NCI-H2081 (cell line): ENCODE results near the gene AGPAT4.
A peak's percentile ranks its signal among the peaks of the same experiment; 100 is the strongest.

Experiments
- DNase-seq, 2 experiments: peaks; one replicate each; lab custom pipeline; 2025; lab: John Stamatoyannopoulos, UW

The AGPAT4 gene

GRCh38 chr6:161110028-161110779 lies 163.7 kb downstream of the AGPAT4 start:
- DNase-seq = no peak

DNA sequence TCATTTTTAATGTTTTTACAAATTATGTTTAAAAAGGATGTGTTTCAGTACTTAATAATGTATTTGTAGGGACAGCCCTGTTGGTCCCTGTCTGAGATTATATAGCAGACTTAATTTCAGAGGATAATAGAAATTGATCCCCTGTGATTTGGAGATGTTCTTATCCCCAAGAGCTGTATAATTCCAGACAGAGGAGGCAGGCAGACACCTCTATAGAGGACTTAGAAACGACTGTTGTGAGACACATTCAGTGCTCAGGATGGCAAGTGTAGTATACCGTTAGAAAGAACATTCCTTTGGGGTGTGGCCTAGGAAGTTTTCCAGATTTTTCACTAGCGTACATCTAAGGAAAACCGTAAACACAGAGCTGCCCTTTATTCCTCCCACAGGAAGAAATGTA lies 164.5 kb downstream of the AGPAT4 start:
- DNase-seq = no peak

- no peak for DNase-seq
Observed at GRCh38 chr6:161108916-161109315, 164.9 kb downstream of the AGPAT4 start.

DNA sequence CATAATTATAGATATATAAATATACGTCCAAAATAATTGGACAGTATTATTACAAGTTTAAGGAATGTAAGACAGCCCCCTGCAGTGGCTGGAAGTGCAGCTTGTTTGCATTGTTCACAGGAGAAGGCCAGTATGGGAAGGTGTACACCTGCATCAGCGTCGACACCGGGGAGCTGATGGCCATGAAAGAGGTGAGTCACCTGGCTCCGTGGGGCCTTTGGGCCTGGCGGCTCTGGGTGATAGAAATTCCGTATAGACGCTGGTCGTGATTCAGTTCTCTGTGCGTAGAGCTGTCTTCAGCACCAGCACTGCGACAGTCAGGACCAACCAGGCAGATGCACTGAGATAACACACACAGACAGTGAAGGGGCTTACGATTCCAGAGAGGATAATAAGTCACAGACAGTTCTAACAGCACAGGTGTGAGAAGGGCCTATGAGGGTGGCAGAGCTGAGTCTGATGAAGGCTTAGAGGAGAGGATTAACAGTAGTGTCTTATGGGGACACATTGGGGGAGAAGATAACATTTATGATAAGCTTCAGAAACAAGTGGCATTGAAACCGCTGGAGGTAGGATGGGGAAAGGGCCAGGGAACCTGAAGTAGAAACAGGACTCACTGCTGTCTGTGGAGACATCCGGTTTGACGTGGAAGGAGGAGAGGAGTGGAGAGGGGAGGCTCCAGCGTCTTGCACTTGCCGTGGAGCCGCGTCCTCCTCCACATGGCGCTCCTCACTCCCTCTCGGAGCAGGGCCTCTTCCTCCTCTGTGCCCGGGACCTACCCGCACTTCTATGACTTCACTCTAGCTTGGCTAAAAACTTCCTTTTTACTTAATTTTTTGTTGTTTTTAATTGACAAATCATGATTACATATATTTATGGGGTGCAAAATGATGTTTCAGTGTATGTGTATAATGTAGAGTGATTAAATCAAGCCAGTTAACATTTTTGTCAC lies 165.8 kb downstream of the AGPAT4 start:
- DNase-seq = no peak

- no peak for DNase-seq
Observed at GRCh38 chr6:161105408-161105807, 168.5 kb downstream of the AGPAT4 start.

GRCh38 chr6:161104966-161105365 lies 168.9 kb downstream of the AGPAT4 start:
- no peak for DNase-seq

- no peak for DNase-seq
Observed at GRCh38 chr6:161103475-161103874, 170.4 kb downstream of the AGPAT4 start.

GRCh38 chr6:161101517-161101916 lies 172.3 kb downstream of the AGPAT4 start:
- no peak for DNase-seq

GRCh38 chr6:161100072-161100471 lies 173.8 kb downstream of the AGPAT4 start:
- no peak for DNase-seq

GRCh38 chr6:161095916-161096315 lies 177.9 kb downstream of the AGPAT4 start:
- no peak for DNase-seq

DNA sequence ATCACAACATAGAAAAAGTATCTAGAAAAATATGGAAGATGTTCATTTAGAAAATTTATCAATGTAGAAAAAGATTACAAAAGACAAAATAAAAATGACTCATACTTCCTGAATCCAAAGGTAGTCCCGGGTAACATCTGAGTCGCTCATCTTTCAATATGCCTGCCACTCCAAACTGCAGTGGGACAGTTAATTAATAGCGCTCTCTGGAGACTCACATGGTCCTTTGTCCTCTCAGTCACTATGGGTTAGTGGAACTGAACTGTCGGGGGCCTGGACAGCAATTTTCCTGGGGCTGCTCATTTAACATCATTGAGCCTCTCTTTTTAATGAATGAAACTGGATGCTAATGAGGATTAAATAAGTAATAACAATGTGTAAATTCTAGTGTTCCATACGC lies 178.9 kb downstream of the AGPAT4 start:
- DNase-seq = peak in 1 of 2 experiments; percentile 14

DNA sequence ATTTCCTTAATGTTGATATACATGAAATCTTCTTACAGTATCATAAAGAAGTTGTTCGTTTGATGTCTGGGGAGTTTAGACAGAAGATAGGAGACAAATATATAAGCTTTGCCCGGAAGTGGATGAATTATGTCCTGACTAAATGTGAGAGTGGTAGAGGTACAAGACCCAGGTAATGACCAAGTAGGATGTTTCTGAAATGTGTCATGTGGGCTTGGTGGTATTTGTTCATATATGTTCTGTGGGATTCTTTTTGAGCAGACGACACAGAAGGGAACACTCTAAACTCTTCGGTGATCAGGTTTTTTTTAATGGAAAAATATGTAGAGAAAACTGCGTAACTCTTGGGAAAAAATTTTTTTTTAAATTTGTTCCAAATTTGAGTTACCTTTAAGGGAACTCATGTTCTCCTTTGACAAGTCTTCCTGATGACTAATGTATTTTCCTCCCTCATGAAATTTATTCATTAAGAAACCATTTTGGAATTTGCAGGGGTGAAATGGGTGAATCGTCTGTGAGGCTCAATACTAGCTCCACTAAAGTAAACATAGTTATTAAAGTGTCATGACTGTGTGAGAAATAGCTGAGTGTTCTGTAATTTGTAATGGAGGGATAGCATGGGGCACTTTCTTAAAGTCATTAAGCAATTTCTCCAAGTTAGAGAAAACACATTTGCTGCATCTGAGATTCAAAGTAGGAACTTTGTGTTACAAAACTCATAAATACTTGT lies 181.7 kb downstream of the AGPAT4 start:
- no peak for DNase-seq

- no peak for DNase-seq
Observed at GRCh38 chr6:161091151-161091550, 182.7 kb downstream of the AGPAT4 start.

DNA sequence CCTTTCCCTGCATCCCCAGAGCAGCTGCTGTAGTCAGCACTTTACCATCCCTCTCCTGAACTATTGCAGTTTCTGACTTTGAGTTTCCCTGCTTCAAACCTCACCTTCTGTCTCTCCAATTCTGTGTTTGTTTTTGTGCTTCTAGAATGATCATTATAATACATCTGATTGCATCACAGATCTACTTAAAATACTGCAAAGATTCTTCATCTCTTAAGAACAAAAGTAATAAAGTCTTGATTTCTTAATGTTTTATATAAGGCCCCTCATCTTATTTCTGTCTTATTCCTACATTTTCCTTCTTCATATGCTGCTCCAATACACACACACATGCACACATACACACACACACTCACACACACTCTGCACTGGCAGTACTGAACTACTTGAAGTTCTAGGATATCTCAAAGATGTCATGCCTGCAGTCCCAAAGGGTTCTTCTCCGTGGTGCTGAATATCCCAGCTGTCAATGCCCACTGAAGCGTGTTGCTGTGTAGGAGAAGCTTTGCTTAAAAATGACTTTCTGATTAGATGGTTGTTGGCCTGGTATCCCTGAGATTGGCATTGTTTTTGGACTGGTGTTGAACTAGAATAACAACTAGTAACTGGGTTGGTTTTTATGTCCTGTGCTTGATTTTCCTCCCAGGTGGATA lies 185.1 kb downstream of the AGPAT4 start:
- no peak for DNase-seq

GRCh38 chr6:161085246-161085645 lies 188.6 kb downstream of the AGPAT4 start:
- no peak for DNase-seq

DNA sequence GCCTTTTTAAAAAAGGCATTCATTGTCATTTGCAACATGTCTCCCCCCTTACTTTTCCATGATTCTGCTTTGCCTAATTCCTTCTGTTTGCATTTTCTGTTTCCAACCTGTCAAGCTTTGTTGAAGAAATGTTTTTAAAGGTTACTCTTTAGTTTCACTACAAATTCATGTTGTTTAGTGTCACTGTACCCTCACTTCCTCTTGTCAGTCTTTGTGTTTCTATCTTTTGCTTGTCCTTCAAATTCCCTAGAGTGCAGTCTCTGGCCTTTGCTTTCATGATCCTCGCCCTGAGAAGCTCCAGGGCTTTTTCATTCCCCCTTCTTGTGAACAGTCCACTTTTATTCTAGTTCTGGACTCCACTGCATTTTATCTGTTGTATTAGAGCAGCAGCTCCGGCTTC lies 191.6 kb downstream of the AGPAT4 start:
- DNase-seq = no peak

- DNase-seq = no peak
Observed at GRCh38 chr6:161080263-161080970, 193.4 kb downstream of the AGPAT4 start.
